ENCODE results near the gene PGA3.

- TF ChIP-seq POLR2AphosphoS5 (IDR thresholded peaks at IDR 0.05; ENCODE audit: borderline replicate concordance, low read depth, low read length) (no peak), EZH2 (IDR thresholded peaks at IDR 0.05) (no peak), FOXP2 (optimal IDR thresholded peaks at IDR 0.05; ENCODE audit: control extremely low read depth, extremely low read length, insufficient read depth) (no peak)
Measured at GRCh38 chr11:61258546-61258945, 55.2 kb downstream of the PGA3 start.

Measured in SK-N-MC (cell line).